ENCODE measurements around the gene SYCP3. TPM values are rescaled to one million over a fixed set of nuclear protein-coding genes. Genes with fewer than 3 reads are reported as not detected.

SYCP3 gene
- polyA plus RNA-seq, 1 donor from 2014 or later = 3.4 TPM

DNA sequence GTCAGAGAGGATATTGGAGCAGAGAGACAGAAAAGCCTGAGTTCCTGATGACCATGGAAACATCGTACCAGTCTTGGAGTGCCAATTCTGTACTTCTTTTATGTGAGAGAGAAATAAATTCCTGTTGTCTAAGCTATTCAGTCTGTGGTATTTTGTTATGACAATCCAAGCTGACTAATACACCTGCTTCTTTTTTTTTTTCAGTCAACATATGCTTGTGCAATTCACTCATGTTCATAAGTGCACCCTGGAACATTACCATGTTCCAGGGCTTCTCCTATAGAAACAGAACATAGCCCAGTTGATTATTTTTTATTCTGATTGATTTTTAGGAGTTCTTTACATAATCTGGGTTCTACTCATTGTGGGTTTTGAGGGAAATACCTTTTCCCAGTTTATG lies 43.6 kb downstream of the SYCP3 start:
- no peaks in the 10 kb centered on the region for H3K27me3 ChIP-seq (ENCODE audit: insufficient read depth, low read depth, low read length)
- H3F3A ChIP-seq (ENCODE audit: insufficient read depth, low read length, poor library complexity, severe bottlenecking) = no peaks in the 10 kb centered on the region
- H3K4me3 ChIP-seq (ENCODE audit: low read length) = no peak overlapping the region
- no peaks in the 10 kb centered on the region for H4K20me1 ChIP-seq (ENCODE audit: insufficient read depth)
- H2AFZ ChIP-seq (ENCODE audit: low read depth, low read length) = no peak overlapping the region
- no peaks in the 10 kb centered on the region for H3K36me3 ChIP-seq (ENCODE audit: insufficient read depth, low read length)
- no peaks in the 10 kb centered on the region for H3K9me2 ChIP-seq (ENCODE audit: insufficient read depth, low read length)
- H3K9ac ChIP-seq (ENCODE audit: low read length) = no peak overlapping the region
- TF ChIP-seq POLR2AphosphoS5 (IDR thresholded peaks at IDR 0.05) = no peak
- H3K9me3 ChIP-seq (ENCODE audit: low read length) = no peaks in the 10 kb centered on the region
- H3K4me2 ChIP-seq (ENCODE audit: low read length) = no peak overlapping the region
- no peak overlapping the region for H3K27ac ChIP-seq (ENCODE audit: low read length)
- H3K79me2 ChIP-seq (replicated peaks; ENCODE audit: insufficient read depth, low read length) = no peaks in the 10 kb centered on the region

DNA sequence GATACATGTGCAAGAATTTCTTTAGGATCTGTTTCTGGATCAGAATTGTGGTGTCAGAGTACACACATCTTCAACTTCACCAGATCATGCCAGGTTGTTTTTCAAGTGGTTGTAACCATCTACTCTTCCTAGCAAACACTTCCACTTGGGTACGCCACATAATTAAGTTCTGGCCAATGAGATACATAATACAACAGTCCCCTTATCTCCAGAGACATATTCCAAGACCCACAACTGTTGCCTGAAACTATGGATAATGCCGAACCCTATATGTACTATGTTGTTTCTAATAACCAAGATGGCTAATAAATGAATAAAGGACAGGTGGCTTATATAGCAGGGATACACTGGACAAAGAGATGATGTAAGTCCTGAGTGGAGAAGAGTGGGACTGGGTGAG lies 44.3 kb downstream of the SYCP3 start:
- H3K4me3 ChIP-seq (ENCODE audit: low read length) = no peak overlapping the region

DNA sequence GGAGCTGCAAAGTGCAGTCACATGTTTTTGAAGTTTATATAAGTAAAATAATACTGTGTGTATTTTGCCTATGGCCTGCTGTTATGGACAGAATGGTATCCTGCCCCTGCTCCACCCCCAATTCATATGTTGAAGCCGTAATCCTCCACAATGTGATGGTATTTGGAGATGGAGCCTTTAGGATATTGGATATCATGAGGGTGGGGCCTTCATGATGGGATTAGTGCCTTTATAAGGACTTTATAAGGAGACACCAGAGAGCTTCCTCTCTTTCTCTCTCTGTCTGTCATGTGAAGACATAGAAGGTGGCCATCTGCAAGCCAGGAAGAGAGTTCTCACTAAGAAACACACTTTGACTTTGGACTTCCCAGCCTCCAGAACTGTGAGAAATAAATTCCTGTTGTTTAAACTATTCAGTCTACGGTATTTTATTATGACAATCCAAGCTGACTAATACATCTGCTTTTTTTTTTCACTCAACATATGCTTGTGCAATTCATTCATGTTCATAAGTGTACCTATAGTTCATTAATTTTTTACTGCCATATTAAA lies 44.9 kb downstream of the SYCP3 start:
- Histone ChIP-seq H3K27me3 (ENCODE audit: insufficient read depth, low read depth, low read length) (no peaks in the 10 kb centered on the region), H3K79me2 (replicated peaks; ENCODE audit: insufficient read depth, low read length) (no peaks in the 10 kb centered on the region), H3K27ac (ENCODE audit: low read length) (no peak overlapping the region), H4K20me1 (ENCODE audit: insufficient read depth) (no peaks in the 10 kb centered on the region), H3K9me3 (ENCODE audit: low read length) (no peaks in the 10 kb centered on the region), H3K4me3 (ENCODE audit: low read length) (no peak overlapping the region), H3F3A (ENCODE audit: insufficient read depth, low read length, poor library complexity, severe bottlenecking) (no peaks in the 10 kb centered on the region), H3K4me2 (ENCODE audit: low read length) (no peak overlapping the region), H3K9me2 (ENCODE audit: insufficient read depth, low read length) (no peaks in the 10 kb centered on the region), H2AFZ (ENCODE audit: low read depth, low read length) (no peak overlapping the region), H3K36me3 (ENCODE audit: insufficient read depth, low read length) (no peaks in the 10 kb centered on the region), H3K9ac (ENCODE audit: low read length) (no peak overlapping the region)
- TF ChIP-seq POLR2AphosphoS5 (IDR thresholded peaks at IDR 0.05) (no peak), TAF1 (IDR thresholded peaks at IDR 0.05; ENCODE audit: low read depth) (no peak), RAD21 (conservative IDR thresholded peaks at IDR 0.05) (no peak), SMC3 (conservative IDR thresholded peaks at IDR 0.05; ENCODE audit: poor library complexity) (no peak)
- TF ChIP-seq, protein P1, sequence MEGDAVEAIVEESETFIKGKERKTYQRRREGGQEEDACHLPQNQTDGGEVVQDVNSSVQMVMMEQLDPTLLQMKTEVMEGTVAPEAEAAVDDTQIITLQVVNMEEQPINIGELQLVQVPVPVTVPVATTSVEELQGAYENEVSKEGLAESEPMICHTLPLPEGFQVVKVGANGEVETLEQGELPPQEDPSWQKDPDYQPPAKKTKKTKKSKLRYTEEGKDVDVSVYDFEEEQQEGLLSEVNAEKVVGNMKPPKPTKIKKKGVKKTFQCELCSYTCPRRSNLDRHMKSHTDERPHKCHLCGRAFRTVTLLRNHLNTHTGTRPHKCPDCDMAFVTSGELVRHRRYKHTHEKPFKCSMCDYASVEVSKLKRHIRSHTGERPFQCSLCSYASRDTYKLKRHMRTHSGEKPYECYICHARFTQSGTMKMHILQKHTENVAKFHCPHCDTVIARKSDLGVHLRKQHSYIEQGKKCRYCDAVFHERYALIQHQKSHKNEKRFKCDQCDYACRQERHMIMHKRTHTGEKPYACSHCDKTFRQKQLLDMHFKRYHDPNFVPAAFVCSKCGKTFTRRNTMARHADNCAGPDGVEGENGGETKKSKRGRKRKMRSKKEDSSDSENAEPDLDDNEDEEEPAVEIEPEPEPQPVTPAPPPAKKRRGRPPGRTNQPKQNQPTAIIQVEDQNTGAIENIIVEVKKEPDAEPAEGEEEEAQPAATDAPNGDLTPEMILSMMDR (IDR thresholded peaks at IDR 0.05; ENCODE audit: poor library complexity, severe bottlenecking) = no peak
- TF ChIP-seq, protein P2, sequence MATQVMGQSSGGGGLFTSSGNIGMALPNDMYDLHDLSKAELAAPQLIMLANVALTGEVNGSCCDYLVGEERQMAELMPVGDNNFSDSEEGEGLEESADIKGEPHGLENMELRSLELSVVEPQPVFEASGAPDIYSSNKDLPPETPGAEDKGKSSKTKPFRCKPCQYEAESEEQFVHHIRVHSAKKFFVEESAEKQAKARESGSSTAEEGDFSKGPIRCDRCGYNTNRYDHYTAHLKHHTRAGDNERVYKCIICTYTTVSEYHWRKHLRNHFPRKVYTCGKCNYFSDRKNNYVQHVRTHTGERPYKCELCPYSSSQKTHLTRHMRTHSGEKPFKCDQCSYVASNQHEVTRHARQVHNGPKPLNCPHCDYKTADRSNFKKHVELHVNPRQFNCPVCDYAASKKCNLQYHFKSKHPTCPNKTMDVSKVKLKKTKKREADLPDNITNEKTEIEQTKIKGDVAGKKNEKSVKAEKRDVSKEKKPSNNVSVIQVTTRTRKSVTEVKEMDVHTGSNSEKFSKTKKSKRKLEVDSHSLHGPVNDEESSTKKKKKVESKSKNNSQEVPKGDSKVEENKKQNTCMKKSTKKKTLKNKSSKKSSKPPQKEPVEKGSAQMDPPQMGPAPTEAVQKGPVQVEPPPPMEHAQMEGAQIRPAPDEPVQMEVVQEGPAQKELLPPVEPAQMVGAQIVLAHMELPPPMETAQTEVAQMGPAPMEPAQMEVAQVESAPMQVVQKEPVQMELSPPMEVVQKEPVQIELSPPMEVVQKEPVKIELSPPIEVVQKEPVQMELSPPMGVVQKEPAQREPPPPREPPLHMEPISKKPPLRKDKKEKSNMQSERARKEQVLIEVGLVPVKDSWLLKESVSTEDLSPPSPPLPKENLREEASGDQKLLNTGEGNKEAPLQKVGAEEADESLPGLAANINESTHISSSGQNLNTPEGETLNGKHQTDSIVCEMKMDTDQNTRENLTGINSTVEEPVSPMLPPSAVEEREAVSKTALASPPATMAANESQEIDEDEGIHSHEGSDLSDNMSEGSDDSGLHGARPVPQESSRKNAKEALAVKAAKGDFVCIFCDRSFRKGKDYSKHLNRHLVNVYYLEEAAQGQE (IDR thresholded peaks at IDR 0.05; ENCODE audit: borderline replicate concordance) = no peak

More for the DNA sequence above, 44.3 kb downstream of the SYCP3 start:
- Histone ChIP-seq H3F3A (ENCODE audit: insufficient read depth, low read length, poor library complexity, severe bottlenecking) (no peaks in the 10 kb centered on the region), H3K36me3 (ENCODE audit: insufficient read depth, low read length) (no peaks in the 10 kb centered on the region), H3K27me3 (ENCODE audit: insufficient read depth, low read depth, low read length) (no peaks in the 10 kb centered on the region), H3K4me2 (ENCODE audit: low read length) (no peak overlapping the region), H3K9me3 (ENCODE audit: low read length) (no peaks in the 10 kb centered on the region), H2AFZ (ENCODE audit: low read depth, low read length) (no peak overlapping the region), H3K79me2 (replicated peaks; ENCODE audit: insufficient read depth, low read length) (no peaks in the 10 kb centered on the region), H4K20me1 (ENCODE audit: insufficient read depth) (no peaks in the 10 kb centered on the region), H3K27ac (ENCODE audit: low read length) (no peak overlapping the region), H3K9ac (ENCODE audit: low read length) (no peak overlapping the region), H3K9me2 (ENCODE audit: insufficient read depth, low read length) (no peaks in the 10 kb centered on the region)
- TF ChIP-seq SMC3 (conservative IDR thresholded peaks at IDR 0.05; ENCODE audit: poor library complexity) (no peak), EP300 (conservative IDR thresholded peaks at IDR 0.05; ENCODE audit: poor library complexity, severe bottlenecking) (no peak), MXI1 (conservative IDR thresholded peaks at IDR 0.05; ENCODE audit: poor library complexity, severe bottlenecking) (no peak), TAF1 (IDR thresholded peaks at IDR 0.05; ENCODE audit: low read depth) (no peak), RAD21 (conservative IDR thresholded peaks at IDR 0.05) (no peak), POLR2AphosphoS5 (IDR thresholded peaks at IDR 0.05) (no peak), EZH2 (IDR thresholded peaks at IDR 0.05; ENCODE audit: borderline replicate concordance, insufficient read depth, low read length, poor library complexity, severe bottlenecking) (no peak)
- TF ChIP-seq, protein P1 (IDR thresholded peaks at IDR 0.05; ENCODE audit: poor library complexity, severe bottlenecking) = no peak
- TF ChIP-seq, protein P2 (IDR thresholded peaks at IDR 0.05; ENCODE audit: borderline replicate concordance) = no peak
